GM18868 (cell line): Measurements from ENCODE around the gene SERTAD4.

Experiments
- ATAC-seq: cut with Tn5 transposase; IDR thresholded peaks from one replicate; pipeline ENCODE4 v1.9.1; 2021; ENCODE audit warnings: mild to moderate bottlenecking, moderate library complexity; ENCODE audit not compliant: unreplicated experiment

SERTAD4 gene

DNA sequence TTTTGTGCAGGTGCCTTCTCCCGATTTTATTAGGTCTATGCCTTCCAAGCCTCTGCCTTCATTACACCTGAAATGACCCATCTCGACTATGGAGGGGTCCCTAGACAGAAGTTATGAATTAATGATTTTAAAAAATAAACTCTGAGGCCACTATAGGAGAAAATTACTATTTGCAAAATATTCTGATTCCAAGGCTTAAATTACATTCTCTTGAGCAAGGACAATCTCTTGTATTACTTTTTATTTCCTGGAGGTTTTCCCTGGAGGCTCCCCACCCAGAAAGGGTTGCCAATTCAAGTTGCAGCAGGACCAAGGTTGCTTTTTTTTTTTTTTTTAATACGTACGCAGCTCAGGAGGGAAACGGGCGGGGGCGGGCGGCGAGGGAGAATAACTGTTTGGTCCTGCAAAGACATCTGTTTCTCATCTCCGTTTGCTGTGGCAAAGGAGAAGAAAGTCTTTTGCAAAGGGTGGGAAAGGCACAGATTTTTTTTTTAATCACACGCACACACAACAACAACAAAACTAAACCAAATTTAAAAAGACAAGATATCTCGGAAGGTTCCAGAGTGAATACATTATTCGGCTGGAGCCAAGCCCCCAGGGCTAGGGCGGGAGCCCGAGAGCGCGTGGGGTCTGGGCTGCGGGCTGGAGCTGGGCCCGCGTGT lies 618 bp upstream of the SERTAD4 start:
- ATAC-seq = no peak

DNA sequence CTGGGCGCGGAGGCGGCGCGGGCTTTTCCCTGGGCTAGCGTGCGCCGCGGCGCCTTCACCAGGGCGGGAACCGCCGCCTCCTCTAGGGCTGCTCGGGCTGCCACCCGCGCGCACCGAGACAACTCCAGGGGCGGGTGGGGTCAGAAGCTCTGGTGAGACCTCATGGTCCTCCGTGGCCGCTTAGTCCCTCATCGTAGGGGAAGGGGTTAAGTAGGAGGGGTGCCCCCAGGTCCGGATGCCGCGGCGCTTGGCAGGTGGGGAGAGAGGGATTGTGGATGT lies 559 bp downstream of the SERTAD4 start:
- no peak for ATAC-seq

DNA sequence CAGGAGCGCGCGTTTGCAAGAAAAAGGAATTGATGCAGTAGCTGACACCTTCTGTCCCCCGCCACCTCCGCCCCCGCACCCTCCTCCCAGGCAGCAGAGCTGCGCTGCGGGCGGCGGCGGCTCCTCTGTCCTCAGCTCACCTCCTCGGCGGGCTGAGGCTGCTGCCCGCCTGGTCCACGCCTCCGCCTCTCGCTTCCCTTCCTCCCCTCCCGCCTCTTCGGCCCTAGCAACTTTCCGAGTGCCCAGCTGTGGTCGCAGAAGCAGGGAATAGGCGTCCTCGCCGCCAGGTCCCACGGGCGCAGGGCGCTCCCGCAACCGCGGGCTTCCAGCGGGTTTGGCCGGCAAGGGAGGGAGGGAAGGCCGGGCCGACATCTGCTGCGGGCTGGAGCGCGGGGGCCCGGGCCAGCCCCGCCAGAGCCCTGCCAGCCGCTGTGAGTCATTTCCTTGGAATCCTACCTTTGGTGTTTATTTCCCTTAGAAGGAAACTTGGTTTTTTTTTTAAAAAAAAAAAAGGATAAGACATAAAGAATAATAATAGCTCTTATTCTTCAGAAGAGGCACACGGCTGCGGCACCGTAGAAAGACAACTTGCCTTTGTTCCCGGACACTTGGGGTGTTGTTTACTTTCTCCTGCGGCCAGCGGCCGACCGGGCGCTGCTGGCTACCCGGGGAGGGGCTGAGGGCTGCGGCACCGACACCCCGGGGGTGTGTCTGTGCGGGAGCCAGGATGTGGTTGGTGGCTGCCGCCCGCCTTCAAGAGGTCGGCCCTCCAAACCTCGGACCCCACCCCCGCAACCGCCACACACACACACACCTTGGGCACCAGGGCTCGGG lies 1.1 kb downstream of the SERTAD4 start:
- ATAC-seq = no peak

DNA sequence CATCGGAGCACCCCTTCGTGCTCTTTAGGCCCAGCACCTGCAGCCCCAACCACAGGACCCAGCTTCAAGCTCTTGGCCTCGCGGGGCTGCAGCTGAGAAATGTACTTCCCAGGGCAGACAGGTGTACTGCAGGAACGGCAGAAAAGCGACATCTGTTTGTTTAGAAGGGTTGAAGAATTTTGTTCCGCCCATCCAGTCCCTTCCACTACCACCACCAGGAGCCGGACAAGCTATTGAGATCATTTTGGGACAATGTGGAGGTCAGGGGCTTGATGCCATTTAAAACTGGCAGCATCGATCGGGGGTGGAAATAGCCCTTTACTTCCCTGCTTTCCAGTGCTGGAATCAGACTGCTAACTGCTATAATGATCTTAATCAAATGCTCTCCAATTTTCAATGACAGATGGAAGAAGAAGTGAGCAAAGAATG lies 1.7 kb downstream of the SERTAD4 start:
- ATAC-seq = no peak

DNA sequence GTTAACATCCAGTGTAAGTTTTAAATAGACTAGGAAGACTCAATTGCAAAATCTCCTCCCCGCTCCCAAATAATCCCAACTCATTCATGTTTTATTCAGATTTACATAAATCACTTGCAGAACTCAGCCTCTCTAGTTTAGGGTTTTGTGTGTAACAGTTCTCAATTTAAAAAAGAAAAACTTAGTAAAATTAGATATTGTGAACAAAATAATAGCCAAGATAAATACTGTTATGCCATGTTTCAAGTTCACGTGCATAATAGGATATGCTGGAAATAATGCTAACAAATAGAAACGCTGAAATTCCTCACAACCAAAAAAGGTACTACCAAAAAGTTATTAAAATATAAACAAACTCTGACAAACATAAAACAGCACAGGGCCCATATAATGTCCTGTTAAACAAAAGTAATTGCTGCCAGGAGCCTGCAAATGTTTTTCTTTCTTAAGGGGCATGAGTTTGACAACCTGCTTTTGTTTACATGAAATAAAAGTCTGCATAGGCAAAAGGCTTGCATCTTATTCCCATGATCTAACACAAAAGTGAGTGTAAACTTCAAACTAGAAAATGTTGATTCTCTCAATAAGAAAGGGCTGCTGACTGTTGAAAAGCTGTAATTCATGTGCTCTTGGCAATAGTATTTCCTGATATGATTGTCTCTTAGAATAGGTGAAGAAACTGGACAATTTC lies 2.9 kb downstream of the SERTAD4 start:
- ATAC-seq = no peak

DNA sequence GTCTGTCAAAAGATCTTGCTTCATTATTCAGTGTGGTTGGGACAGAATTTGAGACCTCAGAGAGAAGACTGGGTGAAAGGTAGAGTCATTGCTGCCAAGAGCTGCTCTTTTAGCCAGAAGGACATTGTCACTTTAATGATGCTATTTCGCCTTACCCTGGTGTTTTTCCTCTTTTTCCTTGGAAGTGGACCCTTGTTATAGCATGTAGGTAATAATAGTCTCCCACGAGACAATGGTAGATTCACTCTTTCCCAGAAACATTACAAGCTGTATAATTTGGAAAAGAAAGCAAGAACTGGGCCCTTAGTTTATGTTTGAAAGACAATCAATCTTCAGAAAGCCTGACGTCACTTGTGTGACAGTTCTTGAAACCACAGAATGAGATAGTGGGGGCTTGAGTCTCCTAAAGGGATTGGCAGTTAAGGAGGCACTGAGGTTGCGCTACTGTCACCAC lies 3.8 kb downstream of the SERTAD4 start:
- ATAC-seq = no peak

DNA sequence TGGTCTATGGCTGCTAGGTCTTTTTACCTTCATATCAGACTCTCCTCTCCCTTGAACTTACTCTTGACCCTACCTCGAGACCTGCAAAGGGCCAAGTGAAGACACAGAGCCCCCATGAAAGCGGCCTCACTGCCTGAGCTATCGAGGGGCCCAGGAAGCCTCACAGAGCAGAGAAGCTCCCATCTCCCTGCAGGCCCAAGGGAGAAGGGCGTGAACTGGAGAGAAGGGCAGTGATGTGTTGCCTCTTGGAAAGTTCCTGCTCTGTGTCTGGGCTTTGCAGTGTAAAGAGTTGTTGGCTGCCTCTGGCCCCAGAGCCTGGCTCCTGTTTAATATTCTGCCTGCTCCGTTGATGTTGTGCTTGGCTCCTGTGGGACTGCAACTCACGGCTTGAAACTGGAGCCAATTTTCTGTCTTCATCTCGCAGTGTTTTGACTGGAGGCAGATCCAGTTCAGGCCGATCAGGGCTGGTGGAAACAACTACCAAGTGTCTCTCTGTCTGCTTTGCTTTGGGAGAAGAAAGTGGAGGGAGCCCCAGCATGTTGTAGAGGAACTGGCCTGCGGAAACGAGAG lies 4.3 kb downstream of the SERTAD4 start:
- ATAC-seq = no peak

DNA sequence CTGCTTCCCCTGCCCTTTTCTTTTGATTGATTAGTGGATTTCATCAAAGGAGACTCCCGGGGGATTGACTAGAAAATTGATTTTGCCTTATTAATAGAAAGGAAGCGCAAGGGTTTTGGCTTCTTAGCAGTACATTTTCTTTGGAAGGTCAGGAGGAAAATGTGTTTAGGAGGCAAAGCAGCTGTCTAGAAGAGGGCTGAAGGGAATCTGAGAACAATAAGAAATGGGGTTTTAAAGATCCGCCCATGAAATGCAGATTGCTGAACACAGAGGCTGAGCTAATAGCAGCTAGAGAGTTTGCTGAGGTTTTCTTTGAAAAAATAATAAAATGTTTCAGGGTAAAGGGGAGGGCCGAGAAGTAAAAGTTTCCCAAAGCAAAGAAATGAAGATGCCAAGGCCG lies 4.9 kb downstream of the SERTAD4 start:
- no peak for ATAC-seq

DNA sequence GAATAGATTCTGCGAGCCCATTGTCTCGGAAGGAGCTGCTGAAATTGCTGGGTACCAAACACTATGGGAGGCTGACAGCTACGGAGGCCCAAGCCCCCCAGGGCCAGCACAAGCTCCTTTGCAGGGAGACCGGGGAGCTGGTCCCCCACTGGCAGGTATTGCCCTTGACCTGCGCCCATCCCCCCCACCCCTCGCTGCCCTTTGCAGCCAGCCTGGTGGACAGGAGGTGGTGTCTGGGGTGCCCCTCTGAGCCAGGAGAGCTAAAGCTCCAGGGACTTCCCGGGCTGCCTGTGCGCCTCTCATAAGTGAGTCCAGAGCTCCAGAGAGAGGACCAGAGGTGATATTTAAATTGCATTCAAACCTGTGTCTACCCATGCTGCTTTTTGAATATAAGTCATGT lies 5.4 kb downstream of the SERTAD4 start:
- ATAC-seq = no peak

DNA sequence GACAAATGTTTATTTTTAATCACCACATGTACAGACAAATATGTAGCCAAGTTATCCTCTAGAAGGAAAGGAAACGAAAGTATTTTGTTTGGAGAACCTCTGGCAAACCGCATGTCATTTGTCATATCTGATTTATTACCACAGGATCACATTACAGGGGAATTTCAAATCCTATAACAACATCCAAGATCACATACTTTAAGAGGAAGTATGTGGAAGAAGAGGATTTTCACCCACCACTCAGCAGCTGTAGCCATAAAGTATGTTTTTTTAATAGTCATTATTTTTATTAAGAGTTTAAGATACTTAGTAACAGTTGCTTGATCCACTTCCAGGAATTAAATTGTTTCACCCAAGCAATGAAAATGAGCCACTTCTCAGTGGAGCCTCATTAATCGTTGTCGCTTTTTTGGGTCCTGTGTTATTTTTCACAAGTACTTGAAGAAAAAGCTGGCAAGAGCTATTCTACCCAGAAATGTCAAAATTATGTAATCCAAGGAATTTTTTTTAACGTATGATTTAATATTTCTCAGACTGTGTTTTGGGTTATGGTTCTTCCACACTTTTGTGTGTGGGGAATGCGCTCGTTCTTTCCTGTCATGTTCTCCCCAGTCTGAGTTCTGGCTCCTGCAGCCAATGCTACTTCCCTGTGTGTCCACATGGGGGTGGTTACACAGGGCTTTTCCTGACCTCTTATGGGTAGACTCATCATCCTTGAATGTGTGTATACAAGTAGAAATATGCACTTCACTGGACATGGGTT lies 6.9 kb downstream of the SERTAD4 start:
- no peak for ATAC-seq

DNA sequence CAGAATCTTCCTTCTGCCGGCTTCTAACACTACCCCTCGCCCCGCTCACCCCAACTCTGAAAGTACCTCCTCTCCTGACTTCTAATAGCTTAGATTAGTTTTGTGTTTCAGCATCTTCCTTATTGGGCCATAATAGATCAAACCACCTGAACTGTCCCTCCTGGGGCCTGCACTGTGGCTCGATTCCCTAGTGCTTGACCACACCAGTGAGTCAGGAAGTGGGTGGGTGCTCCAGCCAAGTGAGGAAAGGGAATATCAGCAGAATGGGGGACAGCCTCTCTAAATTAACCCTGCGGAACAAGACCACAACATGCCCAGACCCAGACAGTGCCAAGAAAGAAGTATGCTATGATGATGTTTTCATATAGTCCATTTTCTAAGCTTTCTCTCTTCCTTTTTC lies 8.5 kb downstream of the SERTAD4 start:
- ATAC-seq = no peak

DNA sequence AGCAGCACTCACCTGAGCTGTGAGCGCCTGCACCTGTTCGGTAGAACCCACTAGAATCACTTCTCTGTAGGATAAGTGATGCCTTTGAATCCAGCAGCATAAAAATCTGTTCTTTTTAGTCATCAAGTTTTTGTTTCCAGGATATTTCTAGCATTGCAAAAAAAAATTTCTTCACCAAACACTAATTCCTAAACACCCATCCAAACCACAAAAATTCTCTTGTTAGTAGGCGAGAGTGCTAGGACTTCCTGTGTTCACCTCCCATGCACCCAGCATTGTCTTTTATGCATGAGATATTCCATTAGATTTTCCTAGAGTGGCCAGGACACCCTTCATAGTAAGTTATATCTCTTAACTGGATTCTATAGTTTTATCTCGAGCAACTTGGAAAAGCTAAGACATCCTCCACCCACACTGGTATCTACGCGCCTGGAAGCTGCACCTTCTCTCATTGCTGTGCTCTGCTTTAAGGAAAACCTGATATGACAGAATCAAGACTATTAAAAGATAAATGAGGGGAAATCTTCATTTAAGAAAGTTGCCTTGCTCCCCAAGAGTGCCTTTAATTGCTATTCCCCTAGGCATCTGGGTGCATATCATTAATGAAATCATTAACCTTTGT lies 12.3 kb downstream of the SERTAD4 start:
- no peak for ATAC-seq

DNA sequence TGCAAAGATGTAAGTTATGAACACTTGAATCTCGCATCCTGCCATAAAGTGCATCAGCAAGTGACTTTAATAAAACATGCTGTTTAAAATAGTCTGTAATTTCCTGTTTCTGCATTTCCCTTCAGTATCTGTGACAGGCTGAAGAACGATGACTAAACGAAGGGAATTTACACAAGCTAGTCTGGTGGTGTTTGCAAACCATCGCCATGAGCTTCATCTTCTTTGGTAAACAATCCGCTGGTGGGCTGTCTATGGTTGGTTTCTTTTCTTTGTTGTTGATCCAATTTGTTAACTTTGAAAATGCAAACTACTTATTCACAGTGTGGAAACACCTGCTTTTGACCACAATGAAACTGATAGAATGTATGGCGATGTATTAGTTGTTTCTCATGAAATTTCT lies 13.9 kb downstream of the SERTAD4 start:
- peak; percentile 45 for ATAC-seq

DNA sequence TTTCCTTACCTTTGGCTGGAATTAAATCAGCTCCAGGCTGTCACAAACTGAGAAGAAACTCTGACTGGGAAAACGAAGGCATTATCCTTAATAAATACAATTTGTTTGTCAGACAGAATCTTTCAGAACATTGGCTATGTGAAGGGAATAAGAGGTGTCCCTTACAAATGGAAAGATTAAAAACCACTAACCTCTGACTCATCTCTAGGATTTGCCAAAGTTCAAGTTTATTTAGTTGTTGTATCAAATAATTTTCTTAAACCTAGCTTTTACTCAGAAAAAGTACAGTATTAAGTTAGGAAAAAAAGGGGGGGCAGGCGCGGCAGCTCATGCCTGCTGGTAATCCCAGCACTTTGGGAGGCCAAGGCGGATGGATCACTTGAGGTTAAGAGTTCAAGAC lies 15.7 kb downstream of the SERTAD4 start:
- no peak for ATAC-seq

DNA sequence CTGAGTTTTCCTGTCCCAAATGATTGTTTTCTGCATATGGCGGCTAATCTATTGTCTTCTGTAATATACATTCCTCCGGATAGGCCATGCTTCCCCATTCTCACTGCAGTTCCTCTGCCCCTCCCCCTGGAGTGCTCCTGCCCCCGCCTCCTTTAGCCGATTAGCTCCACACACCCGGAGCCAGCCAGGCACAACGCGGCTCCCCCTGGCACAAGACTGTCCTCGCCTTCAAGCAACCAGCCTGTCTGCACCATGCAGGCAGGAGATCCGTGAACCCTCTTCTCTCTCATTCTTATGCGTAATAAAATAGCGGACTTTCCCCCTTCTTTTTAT lies 18.0 kb downstream of the SERTAD4 start:
- ATAC-seq = peak; percentile 27

DNA sequence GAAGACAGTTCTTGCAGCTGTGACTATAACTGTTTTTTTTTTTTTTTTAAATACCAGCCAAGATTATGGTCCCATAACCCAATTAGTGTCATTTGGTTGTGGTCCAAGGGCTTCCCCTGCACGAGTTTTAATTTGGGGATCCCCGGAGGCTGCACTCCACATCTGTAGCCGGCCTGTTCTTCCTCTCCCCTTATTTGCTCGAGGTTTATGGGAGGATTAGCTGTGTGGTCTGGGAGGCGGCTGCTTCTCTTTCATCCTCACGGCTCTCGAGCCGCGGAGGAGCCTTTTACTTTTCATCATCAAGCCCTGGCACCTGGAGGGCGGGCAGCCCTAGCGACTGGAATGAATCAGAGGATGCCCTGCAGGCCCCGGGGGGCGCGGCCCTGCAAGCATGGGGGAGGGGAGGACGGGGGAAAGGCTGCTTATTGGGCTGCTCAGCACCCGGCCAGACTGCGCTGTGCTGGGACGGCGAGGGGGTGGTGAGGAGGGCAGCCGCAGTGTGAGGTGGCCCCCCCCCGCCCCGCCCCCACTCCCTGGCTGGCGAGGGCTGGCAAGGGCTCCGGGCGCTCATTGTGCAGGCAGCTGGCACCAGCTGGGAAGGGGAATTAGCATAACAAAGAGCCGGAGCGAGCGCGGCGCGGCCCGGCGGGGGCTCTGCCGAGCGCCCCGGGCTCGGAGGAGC lies 18.5 kb downstream of the SERTAD4 start:
- peak; percentile 46 for ATAC-seq

DNA sequence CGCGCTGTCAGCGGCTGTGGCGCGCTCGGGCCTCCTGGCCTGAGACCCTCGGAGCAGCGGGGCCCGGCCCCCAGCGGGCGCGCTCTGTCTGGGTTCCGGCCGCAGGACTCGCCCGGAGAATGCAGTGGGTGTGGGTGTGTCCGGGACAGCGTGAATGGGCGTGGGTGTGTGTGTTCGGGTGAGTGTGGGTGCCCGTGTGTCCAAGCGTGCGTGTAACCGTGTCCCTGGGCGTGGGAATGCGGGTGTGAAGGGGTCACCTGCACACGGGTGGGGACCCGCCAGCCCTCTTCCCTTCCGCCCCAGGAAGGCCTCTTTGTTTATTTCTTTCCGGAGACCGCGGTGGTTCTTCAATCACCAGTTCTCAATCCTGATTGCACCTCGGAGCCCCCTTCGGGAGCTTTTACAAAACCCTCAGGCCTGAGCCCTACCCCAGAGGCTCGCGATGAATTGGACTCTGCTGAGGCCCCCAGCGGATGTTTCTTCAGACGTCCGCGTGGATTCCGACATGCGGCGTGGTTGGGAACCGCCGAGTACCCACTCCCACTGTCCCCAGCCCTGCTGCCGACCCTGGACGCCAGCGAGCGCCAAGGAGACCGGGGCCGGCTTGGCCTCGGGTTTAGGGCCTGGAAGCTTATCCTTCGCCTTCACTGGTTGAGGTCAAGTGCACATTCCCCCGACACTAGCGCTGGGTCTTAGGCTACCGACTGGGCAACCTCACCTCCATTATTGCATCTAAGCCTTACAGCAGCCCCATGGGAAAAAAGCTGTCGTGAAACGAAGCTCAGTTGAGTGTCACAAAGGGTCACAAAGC lies 19.3 kb downstream of the SERTAD4 start:
- peak; percentile 7 for ATAC-seq

DNA sequence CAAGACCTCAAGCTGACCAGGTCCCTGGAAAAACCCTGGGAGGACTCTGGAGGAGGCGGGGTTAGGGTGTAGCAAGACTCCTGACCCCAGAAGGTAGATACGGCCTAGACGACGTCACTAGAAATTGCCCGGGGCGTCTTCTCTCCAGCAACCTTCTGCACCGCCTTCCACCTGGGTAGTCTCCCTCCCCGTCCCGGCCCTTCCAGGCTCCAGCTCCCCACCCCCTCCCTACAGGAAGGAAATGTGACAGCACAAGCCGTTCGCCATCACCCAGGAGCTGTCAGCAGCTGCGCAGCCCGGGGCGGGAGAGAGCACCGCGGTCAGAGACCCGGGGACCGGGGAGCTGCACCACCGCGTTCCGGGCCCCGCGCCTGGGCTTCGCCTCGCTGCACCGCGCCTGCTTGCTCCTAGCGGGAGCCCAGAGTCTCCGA lies 20.0 kb downstream of the SERTAD4 start:
- no peak for ATAC-seq

DNA sequence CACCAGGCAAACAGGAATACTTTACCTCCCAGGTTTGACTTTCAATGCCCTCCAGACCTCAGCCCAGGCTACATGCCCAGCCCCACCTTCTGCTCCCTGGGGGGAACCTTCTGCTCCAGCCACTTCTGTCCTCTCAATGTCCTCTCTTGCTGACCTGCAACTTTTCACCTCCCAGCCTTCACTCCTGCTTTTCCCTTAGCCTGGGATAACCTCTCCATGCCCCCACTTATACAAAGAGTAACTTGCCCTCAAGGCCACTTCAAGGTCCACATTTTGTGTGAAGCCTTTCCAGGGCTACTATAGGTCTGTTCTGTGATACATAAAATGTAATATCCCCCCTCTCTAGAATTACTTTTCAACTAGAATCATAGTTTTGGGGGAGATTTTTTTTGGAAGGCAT lies 21.7 kb downstream of the SERTAD4 start:
- ATAC-seq = no peak
